K562 (cell line): ENCODE measurements around the gene AGAP1. TPM values are rescaled to one million over a fixed set of nuclear protein-coding genes. Genes with fewer than 3 reads are reported as not detected.

ENCODE experiments used
- ATAC-seq: fragments of 200-7000 bp; cut with Tn5 transposase; 3 replicates; pipeline ENCODE4 v1.9.1; 2020; ENCODE audit warnings: moderate library complexity
- BruUV-seq: library from RNA; stranded (reverse); fragments of 400-500 nt; replicated peaks from 2 replicates; lab custom pipeline; 2021; lab: Mats Ljungman, UMichigan
- CTCF ChIA-PET: fragments of 300-600 bp; formaldehyde crosslinking; extraction: SDS; loops from one replicate; lab custom pipeline; 2021; ENCODE audit warnings: low intra/inter-chr PET ratio; lab: Yijun Ruan, JAX
- POLR2A ChIA-PET: fragments of 300-600, 350-650 bp; sonication (Branson Sonifier 250); formaldehyde crosslinking; extraction: SDS; loops from one replicate; lab custom pipeline; 2021; ENCODE audit warnings: antibody characterized with exemption, inconsistent platforms; lab: Yijun Ruan, JAX
- DNase-seq, 4 experiments: peaks; one replicate each; pipeline versions ENCODE4 v3.0.0 to v3.0.0-alpha.2; 2011 to 2018; ENCODE audit warnings: low spot score in 3 of 4, mixed read lengths in 3 of 4; ENCODE audit errors: extremely low read depth in 1 of 4
- FAIRE-seq: peaks from 2 replicates; lab custom pipeline; 2011; peaks lifted over from hg19 to GRCh38; lab: Jason Lieb, UNC
- H2AFZ ChIP-seq: 2 replicates; pipeline ENCODE4 v1.6.0; 2011; ENCODE audit warnings: low read depth, low read length, control low read depth, inconsistent platforms
- H3K27ac ChIP-seq: fragments of 200-600 bp; 3 replicates; pipeline ENCODE4 v1.8.0; 2011; ENCODE audit warnings: low read depth, mild to moderate bottlenecking, control low read depth, inconsistent platforms, low read length, moderate library complexity, mixed read lengths; ENCODE audit errors: extremely low read depth
- H3K27me3 ChIP-seq, 2 experiments: fragments of 300-600 bp in 1 of 2; 2 replicates in 1 of 2; 3 replicates in 1 of 2; pipeline versions ENCODE4 v1.6.0 to v1.8.0; 2011; ENCODE audit warnings: inconsistent platforms in 2 of 2, low read length in 2 of 2, mild to moderate bottlenecking in 1 of 2, mixed read lengths in 1 of 2, moderate library complexity in 1 of 2; ENCODE audit not compliant: control insufficient read depth in 2 of 2, insufficient read depth in 2 of 2
- H3K36me3 ChIP-seq: fragments of 300-600 bp; 3 replicates; pipeline ENCODE4 v1.8.0; 2011; ENCODE audit warnings: mild to moderate bottlenecking, low read length, inconsistent platforms; ENCODE audit not compliant: control insufficient read depth, insufficient read depth
- H3K4me1 ChIP-seq, 2 experiments: fragments of 200-600 bp in 1 of 2; replicated peaks in 1 of 2; 2 replicates in 1 of 2; 3 replicates in 1 of 2; pipeline versions ENCODE4 v1.5.1 to v1.8.0; 2011; ENCODE audit warnings: inconsistent platforms in 2 of 2, low read length in 2 of 2, mild to moderate bottlenecking in 1 of 2, mixed read lengths in 1 of 2, moderate library complexity in 1 of 2; ENCODE audit not compliant: control insufficient read depth in 2 of 2, insufficient read depth in 2 of 2
- H3K4me2 ChIP-seq: 2 replicates; pipeline ENCODE4 v1.6.1; 2011; ENCODE audit warnings: low read length, control low read depth, inconsistent platforms, mixed read lengths; ENCODE audit not compliant: insufficient read depth
- H3K4me3 ChIP-seq: fragments of 200-600 bp; sonication (generic), shearing (Covaris generic); 2 replicates; pipeline ENCODE4 v1.5.1; 2016; ENCODE audit warnings: control low read depth, inconsistent platforms
- H3K79me2 ChIP-seq: fragments of 200-600 bp; 3 replicates; pipeline ENCODE4 v1.8.0; 2011; ENCODE audit warnings: low read length, inconsistent platforms; ENCODE audit not compliant: control insufficient read depth, insufficient read depth
- H3K9ac ChIP-seq, 2 experiments: 2 replicates each; pipeline versions ENCODE4 v1.6.0 to v1.6.1; 2011; ENCODE audit warnings: low read depth in 2 of 2, low read length in 2 of 2, control low read depth in 1 of 2, inconsistent platforms in 1 of 2, mild to moderate bottlenecking in 1 of 2, mixed read lengths in 1 of 2; ENCODE audit not compliant: insufficient read depth in 1 of 2
- H3K9me1 ChIP-seq: one replicate; pipeline ENCODE4 v1.6.0; 2011; ENCODE audit warnings: inconsistent platforms, mild to moderate bottlenecking, low read length, moderate library complexity; ENCODE audit not compliant: control insufficient read depth, insufficient read depth
- H3K9me3 ChIP-seq: replicated peaks from 2 replicates; pipeline ENCODE4 v1.5.1; 2011; ENCODE audit warnings: low read depth, low read length, inconsistent platforms; ENCODE audit not compliant: control insufficient read depth, insufficient read depth
- H4K20me1 ChIP-seq: replicated peaks from 2 replicates; pipeline ENCODE4 v1.6.1; 2011; ENCODE audit warnings: low read length, inconsistent platforms, mixed read lengths; ENCODE audit not compliant: control insufficient read depth, insufficient read depth
- ARNT ChIP-seq, 2 experiments: fragments of 450-650 bp; IDR thresholded peaks; 2 replicates each; pipeline ENCODE4 v1.6.1; 2016; ENCODE audit warnings: mild to moderate bottlenecking in 1 of 2
- ASH1L ChIP-seq: fragments of 450-650 bp; IDR thresholded peaks from 2 replicates; pipeline ENCODE4 v1.6.1; 2018; ENCODE audit warnings: borderline replicate concordance, mild to moderate bottlenecking, low read depth; ENCODE audit not compliant: partially characterized antibody
- ATF7 ChIP-seq: fragments of 450-650 bp; IDR thresholded peaks from 2 replicates; pipeline ENCODE4 v1.7.1; 2014; ENCODE audit warnings: mild to moderate bottlenecking, moderate library complexity
- ELF4 ChIP-seq: fragments of 450-650 bp; formaldehyde crosslinking; IDR thresholded peaks from 2 replicates; pipeline ENCODE4 v1.4.0; 2022; ENCODE audit warnings: missing genetic modification characterization
- HMGN3 ChIP-seq: IDR thresholded peaks from 2 replicates; pipeline ENCODE4 v1.6.1; 2011; ENCODE audit warnings: borderline replicate concordance, low read depth, mild to moderate bottlenecking, mixed read lengths, low read length; ENCODE audit not compliant: insufficient read length; ENCODE audit errors: extremely low read depth
- RUNX1 ChIP-seq: sonication (generic); IDR thresholded peaks from 2 replicates; pipeline ENCODE4 v1.6.1; 2016; ENCODE audit warnings: antibody characterized with exemption, low read depth
- TARDBP ChIP-seq: fragments of 450-650 bp; IDR thresholded peaks from 2 replicates; pipeline ENCODE4 v1.6.1; 2016
- ZNF507 ChIP-seq: conservative IDR thresholded peaks from 2 replicates; pipeline ENCODE4 v1.6.1; 2017; ENCODE audit warnings: missing genetic modification characterization, missing compliant biosample characterization
- WGBS: fragments of 100-300 bp; shearing (Covaris generic); methylation state at CpG from one replicate; pipeline ENCODE4 v1.1.6; 2016; ENCODE audit warnings: low coverage, mixed read lengths; ENCODE audit not compliant: insufficient coverage; ENCODE audit errors: missing lambda C conversion rate; 5-methylcytosine and 5-hydroxymethylcytosine counted together
- in situ Hi-C: fragments of 300-500 bp; cut with MboI; formaldehyde crosslinking; loops from 4 replicates; pipeline ENCODE4 v1.15.0; 2018; ENCODE audit warnings: inconsistent platforms, mixed read lengths
- intact Hi-C: fragments of 100-400 bp; cut with micrococcal nuclease; formaldehyde crosslinking; loops from 2 replicates; pipeline ENCODE4 v1.14.2; 2022
- polyA plus RNA-seq, 8 experiments: library from polyadenylated mRNA; depleted of rRNA in 4 of 8; stranded (reverse) in 5 of 8; unstranded in 3 of 8; fragments of >200 nt; fragmentation: Nextera tagmentation in 2 of 8; fragmentation: Illumina TruSeq in 1 of 8; extraction: Ambion mirVana in 2 of 8; extraction: Trizol in 1 of 8; gene quantifications; 2 replicates each; pipeline versions ENCODE4 v1.2.1 to v1.2.3, GENCODE V29; 2011 to 2014; ENCODE audit warnings: inconsistent platforms in 1 of 8, missing spikeins in 1 of 8
- total RNA-seq, 7 experiments: library from RNA; depleted of rRNA in 6 of 7; stranded (reverse); fragments of >200 nt in 6 of 7; fragmentation: Illumina TruSeq in 2 of 7; extraction: Trizol in 2 of 7; gene quantifications; 2 replicates each; pipeline versions ENCODE4 v1.2.1 to v1.2.3, GENCODE V29; 2011 to 2021; ENCODE audit warnings: low replicate concordance in 1 of 7
- TF ChIP-seq, protein P1 (sequence below): fragments of 250-450 bp; sonication (Bioruptor Pico); IDR thresholded peaks from 2 replicates; pipeline ENCODE4 v1.6.1; 2021; ENCODE audit warnings: mild to moderate bottlenecking
- TF ChIP-seq, protein P2 (sequence below): fragments of 250-450 bp; sonication (Bioruptor Pico); IDR thresholded peaks from 2 replicates; pipeline ENCODE4 v1.4.0; 2020; ENCODE audit warnings: mild to moderate bottlenecking
- TF ChIP-seq, protein P3 (sequence below): fragments of 450-650 bp; conservative IDR thresholded peaks from 2 replicates; pipeline ENCODE4 v1.6.1; 2016; ENCODE audit warnings: missing genetic modification characterization, low read depth, mild to moderate bottlenecking, missing compliant biosample characterization, moderate library complexity
- TF ChIP-seq, protein P4 (sequence below): fragments of 450-650 bp; formaldehyde crosslinking; IDR thresholded peaks from 2 replicates; pipeline ENCODE4 v1.4.0; 2020; ENCODE audit warnings: mild to moderate bottlenecking, mixed read lengths
- TF ChIP-seq, protein P5 (sequence below): fragments of 200-400 bp; formaldehyde crosslinking; IDR thresholded peaks from 2 replicates; pipeline ENCODE4 v1.6.1; 2017; ENCODE audit warnings: mild to moderate bottlenecking, low read depth, low read length, moderate library complexity

AGAP1 gene
- total and polyA plus RNA-seq, 9 of the 15 experiments (the other 6 are each of a cell fraction or from before 2014, with no cell fraction given): 1.3 to 24.0 (median 10.6) TPM

DNA sequence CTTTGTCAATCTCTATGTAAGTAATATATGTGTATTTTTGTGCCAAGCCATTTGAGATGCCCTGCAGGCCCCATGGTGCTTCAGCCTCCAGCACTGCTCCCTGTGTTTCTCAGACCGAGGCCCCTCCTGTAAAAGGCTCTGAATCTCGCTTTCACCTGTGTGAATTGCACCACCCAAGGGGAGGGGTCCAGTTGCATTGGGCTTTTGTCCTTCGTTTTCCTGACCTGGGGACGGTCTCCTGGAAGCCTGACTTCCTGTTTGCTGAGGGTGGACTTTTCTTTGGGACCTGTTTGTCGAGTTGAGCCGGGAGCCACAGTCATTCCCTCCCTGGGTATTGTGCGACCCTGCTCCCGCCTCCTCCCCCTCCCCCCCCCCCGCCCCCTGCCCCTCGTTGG, 48.9 kb downstream of the AGAP1 start:
- H3K79me2 ChIP-seq: peaks cover 90% of the 10 kb centered on the region
- CTCF ChIA-PET: no interaction called here
- H3K4me1 ChIP-seq: peaks cover 0 to 4% of the 10 kb centered on the region in 2 experiments; a peak in 2 of 5 replicates
- in situ Hi-C loops: no loop called here
- DNase-seq (no peak), FAIRE-seq (no peak), ATAC-seq (no peak)
- H2AFZ ChIP-seq: no peak overlapping the region
- WGBS: 67% methylated on average over 3 of the region's 10 CpGs
- H3K27ac ChIP-seq: no peak overlapping the region
- H3K9me1 ChIP-seq: peaks cover 5% of the 10 kb centered on the region
- H3K27me3 ChIP-seq: no peaks in the 10 kb centered on the region
- no TSS peak for BruUV-seq
- peaks cover 43% of the 10 kb centered on the region for H4K20me1 ChIP-seq
- no peak overlapping the region for H3K4me2 ChIP-seq
- H3K4me3 ChIP-seq: no peak overlapping the region
- POLR2A ChIA-PET: interaction anchor here (0.9 kb wide), 1 partner anchor 36 kb away, joined by 4 read pairs; no protein-coding TSS in a partner anchor
- H3K9ac ChIP-seq: no peak overlapping the region
- H3K36me3 ChIP-seq: no peaks in the 10 kb centered on the region
- no peak for TF ChIP-seq ELF4
- TF ChIP-seq, protein P1, sequence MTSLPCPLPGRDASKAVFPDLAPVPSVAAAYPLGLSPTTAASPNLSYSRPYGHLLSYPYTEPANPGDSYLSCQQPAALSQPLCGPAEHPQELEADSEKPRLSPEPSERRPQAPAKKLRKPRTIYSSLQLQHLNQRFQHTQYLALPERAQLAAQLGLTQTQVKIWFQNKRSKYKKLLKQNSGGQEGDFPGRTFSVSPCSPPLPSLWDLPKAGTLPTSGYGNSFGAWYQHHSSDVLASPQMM: no peak
- TF ChIP-seq TARDBP: no peak
- TF ChIP-seq, protein P2, sequence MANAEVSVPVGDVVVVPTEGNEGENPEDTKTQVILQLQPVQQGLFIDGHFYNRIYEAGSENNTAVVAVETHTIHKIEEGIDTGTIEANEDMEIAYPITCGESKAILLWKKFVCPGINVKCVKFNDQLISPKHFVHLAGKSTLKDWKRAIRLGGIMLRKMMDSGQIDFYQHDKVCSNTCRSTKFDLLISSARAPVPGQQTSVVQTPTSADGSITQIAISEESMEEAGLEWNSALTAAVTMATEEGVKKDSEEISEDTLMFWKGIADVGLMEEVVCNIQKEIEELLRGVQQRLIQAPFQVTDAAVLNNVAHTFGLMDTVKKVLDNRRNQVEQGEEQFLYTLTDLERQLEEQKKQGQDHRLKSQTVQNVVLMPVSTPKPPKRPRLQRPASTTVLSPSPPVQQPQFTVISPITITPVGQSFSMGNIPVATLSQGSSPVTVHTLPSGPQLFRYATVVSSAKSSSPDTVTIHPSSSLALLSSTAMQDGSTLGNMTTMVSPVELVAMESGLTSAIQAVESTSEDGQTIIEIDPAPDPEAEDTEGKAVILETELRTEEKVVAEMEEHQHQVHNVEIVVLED (CRISPR knock-in tag): no peak
- TF ChIP-seq ASH1L: no peak
- no peak for TF ChIP-seq ZNF507 (tag)
- no peak for TF ChIP-seq HMGN3
- TF ChIP-seq, protein P3, sequence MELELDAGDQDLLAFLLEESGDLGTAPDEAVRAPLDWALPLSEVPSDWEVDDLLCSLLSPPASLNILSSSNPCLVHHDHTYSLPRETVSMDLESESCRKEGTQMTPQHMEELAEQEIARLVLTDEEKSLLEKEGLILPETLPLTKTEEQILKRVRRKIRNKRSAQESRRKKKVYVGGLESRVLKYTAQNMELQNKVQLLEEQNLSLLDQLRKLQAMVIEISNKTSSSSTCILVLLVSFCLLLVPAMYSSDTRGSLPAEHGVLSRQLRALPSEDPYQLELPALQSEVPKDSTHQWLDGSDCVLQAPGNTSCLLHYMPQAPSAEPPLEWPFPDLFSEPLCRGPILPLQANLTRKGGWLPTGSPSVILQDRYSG: no peak
- no peak for TF ChIP-seq ATF7
- TF ChIP-seq, protein P4, sequence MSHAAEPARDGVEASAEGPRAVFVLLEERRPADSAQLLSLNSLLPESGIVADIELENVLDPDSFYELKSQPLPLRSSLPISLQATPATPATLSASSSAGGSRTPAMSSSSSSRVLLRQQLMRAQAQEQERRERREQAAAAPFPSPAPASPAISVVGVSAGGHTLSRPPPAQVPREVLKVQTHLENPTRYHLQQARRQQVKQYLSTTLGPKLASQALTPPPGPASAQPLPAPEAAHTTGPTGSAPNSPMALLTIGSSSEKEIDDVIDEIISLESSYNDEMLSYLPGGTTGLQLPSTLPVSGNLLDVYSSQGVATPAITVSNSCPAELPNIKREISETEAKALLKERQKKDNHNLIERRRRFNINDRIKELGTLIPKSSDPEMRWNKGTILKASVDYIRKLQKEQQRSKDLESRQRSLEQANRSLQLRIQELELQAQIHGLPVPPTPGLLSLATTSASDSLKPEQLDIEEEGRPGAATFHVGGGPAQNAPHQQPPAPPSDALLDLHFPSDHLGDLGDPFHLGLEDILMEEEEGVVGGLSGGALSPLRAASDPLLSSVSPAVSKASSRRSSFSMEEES: no peak
- TF ChIP-seq, protein P5, sequence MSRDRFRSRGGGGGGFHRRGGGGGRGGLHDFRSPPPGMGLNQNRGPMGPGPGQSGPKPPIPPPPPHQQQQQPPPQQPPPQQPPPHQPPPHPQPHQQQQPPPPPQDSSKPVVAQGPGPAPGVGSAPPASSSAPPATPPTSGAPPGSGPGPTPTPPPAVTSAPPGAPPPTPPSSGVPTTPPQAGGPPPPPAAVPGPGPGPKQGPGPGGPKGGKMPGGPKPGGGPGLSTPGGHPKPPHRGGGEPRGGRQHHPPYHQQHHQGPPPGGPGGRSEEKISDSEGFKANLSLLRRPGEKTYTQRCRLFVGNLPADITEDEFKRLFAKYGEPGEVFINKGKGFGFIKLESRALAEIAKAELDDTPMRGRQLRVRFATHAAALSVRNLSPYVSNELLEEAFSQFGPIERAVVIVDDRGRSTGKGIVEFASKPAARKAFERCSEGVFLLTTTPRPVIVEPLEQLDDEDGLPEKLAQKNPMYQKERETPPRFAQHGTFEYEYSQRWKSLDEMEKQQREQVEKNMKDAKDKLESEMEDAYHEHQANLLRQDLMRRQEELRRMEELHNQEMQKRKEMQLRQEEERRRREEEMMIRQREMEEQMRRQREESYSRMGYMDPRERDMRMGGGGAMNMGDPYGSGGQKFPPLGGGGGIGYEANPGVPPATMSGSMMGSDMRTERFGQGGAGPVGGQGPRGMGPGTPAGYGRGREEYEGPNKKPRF: no peak
- TF ChIP-seq ARNT (IDR thresholded peaks at IDR 0.05): no peak
- no peak for TF ChIP-seq RUNX1
- no peaks in the 10 kb centered on the region for H3K9me3 ChIP-seq
- intact Hi-C loops: no loop called here
